GM18508 (cell line): Measurements from ENCODE around the gene RALGPS1.

Source experiments
- ATAC-seq: cut with Tn5 transposase; IDR thresholded peaks from one replicate; pipeline ENCODE4 v1.9.1; 2021; ENCODE audit warnings: moderate number of reproducible peaks; ENCODE audit not compliant: insufficient read depth, unreplicated experiment

The RALGPS1 gene

GRCh38 chr9:127130235-127130634, 215.7 kb downstream of the RALGPS1 start:
- ATAC-seq, result no peak

- no peak for ATAC-seq
Measured at GRCh38 chr9:127130661-127131538, 216.3 kb downstream of the RALGPS1 start.

GRCh38 chr9:127131871-127132270, 217.3 kb downstream of the RALGPS1 start:
- no peak for ATAC-seq

GRCh38 chr9:127132375-127132774, 217.8 kb downstream of the RALGPS1 start:
- no peak for ATAC-seq

- no peak for ATAC-seq
Measured at GRCh38 chr9:127132921-127133647, 218.5 kb downstream of the RALGPS1 start.

GRCh38 chr9:127133739-127134167, 219.2 kb downstream of the RALGPS1 start:
- ATAC-seq, result no peak

GRCh38 chr9:127135056-127135745, 220.6 kb downstream of the RALGPS1 start:
- no peak for ATAC-seq

GRCh38 chr9:127136081-127136879, 221.7 kb downstream of the RALGPS1 start:
- no peak for ATAC-seq

GRCh38 chr9:127136880-127137639, 222.5 kb downstream of the RALGPS1 start:
- ATAC-seq, result no peak

- no peak for ATAC-seq
Measured at GRCh38 chr9:127137640-127138360, 223.2 kb downstream of the RALGPS1 start.

GRCh38 chr9:127138444-127138843, 223.9 kb downstream of the RALGPS1 start:
- ATAC-seq, result no peak

GRCh38 chr9:127139071-127139731, 224.6 kb downstream of the RALGPS1 start:
- no peak for ATAC-seq

GRCh38 chr9:127139775-127140174, 225.2 kb downstream of the RALGPS1 start:
- no peak for ATAC-seq

GRCh38 chr9:127140181-127140580, 225.6 kb downstream of the RALGPS1 start:
- ATAC-seq, result no peak

- ATAC-seq, result no peak
Measured at GRCh38 chr9:127140842-127141675, 226.5 kb downstream of the RALGPS1 start.

GRCh38 chr9:127142291-127142690, 227.7 kb downstream of the RALGPS1 start:
- no peak for ATAC-seq

- no peak for ATAC-seq
Measured at GRCh38 chr9:127142931-127143464, 228.4 kb downstream of the RALGPS1 start.
